Osteocyte (in vitro differentiated cells): ENCODE results near the gene MTCL1. TPM values are rescaled to one million over a fixed set of nuclear protein-coding genes. Genes with fewer than 3 reads are reported as not detected.
A peak's percentile ranks its signal among the peaks of the same experiment; 100 is the strongest.

ENCODE experiments used
- DNase-seq: peaks from one replicate; pipeline ENCODE4 v3.0.0; 2021; ENCODE audit warnings: mixed read lengths; ENCODE audit not compliant: unreplicated experiment; ENCODE audit errors: extremely low spot score
- H3K27ac Mint-ChIP-seq: one replicate; pipeline ENCODE4 v1.8.0; 2021; ENCODE audit warnings: mild to moderate bottlenecking, mixed read lengths; ENCODE audit not compliant: unreplicated experiment
- H3K27me3 Mint-ChIP-seq: one replicate; pipeline ENCODE4 v1.8.0; 2021; ENCODE audit warnings: mixed read lengths; ENCODE audit not compliant: unreplicated experiment
- H3K36me3 Mint-ChIP-seq: one replicate; pipeline ENCODE4 v1.8.0; 2021; ENCODE audit warnings: mixed read lengths; ENCODE audit not compliant: unreplicated experiment
- H3K4me1 Mint-ChIP-seq: one replicate; pipeline ENCODE4 v1.8.0; 2021; ENCODE audit warnings: mixed read lengths; ENCODE audit not compliant: unreplicated experiment
- H3K4me3 Mint-ChIP-seq: one replicate; pipeline ENCODE4 v1.8.0; 2021; ENCODE audit warnings: mild to moderate bottlenecking, moderate library complexity, mixed read lengths; ENCODE audit not compliant: unreplicated experiment
- H3K9me3 Mint-ChIP-seq: one replicate; pipeline ENCODE4 v1.8.0; 2021; ENCODE audit warnings: mixed read lengths; ENCODE audit not compliant: unreplicated experiment
- CTCF ChIP-seq: fragments of 200-600 bp; sonication (generic); IDR thresholded peaks from 2 replicates; pipeline ENCODE4 v1.5.0; 2021; ENCODE audit warnings: antibody characterized with exemption, mild to moderate bottlenecking, moderate library complexity
- total RNA-seq: library from RNA; stranded (reverse); gene quantifications from 2 replicates; pipeline ENCODE4 v1.2.1, GENCODE V29; 2021

Gene MTCL1
- total RNA-seq, 1 donor from 2014 or later, result 56.9 TPM

GRCh38 chr18:8803063-8803795, 97.9 kb downstream of the MTCL1 start:
- peak overlapping the region; percentile 95 for H3K27ac Mint-ChIP-seq
- peaks cover 20% of the 10 kb centered on the region for H3K36me3 Mint-ChIP-seq
- H3K9me3 Mint-ChIP-seq, result no peaks in the 10 kb centered on the region
- peaks cover 55% of the 10 kb centered on the region for H3K4me1 Mint-ChIP-seq
- no peak for TF ChIP-seq CTCF
- no peaks in the 10 kb centered on the region for H3K27me3 Mint-ChIP-seq
- no peak overlapping the region for H3K4me3 Mint-ChIP-seq
- peak; percentile 27 for DNase-seq

GRCh38 chr18:8803957-8804356, 98.6 kb downstream of the MTCL1 start:
- H3K4me1 Mint-ChIP-seq, result peaks cover 57% of the 10 kb centered on the region

GRCh38 chr18:8805552-8805951, 100.2 kb downstream of the MTCL1 start:
- Mint-ChIP-seq H3K4me3 (no peak overlapping the region), H3K4me1 (peaks cover 43% of the 10 kb centered on the region), H3K27ac (no peak overlapping the region), H3K36me3 (peaks cover 33% of the 10 kb centered on the region), H3K9me3 (no peaks in the 10 kb centered on the region), H3K27me3 (no peaks in the 10 kb centered on the region)
- peak; percentile 5 for DNase-seq
- no peak for TF ChIP-seq CTCF

More at GRCh38 chr18:8803957-8804356, 98.6 kb downstream of the MTCL1 start:
- H3K36me3 Mint-ChIP-seq, result peaks cover 20% of the 10 kb centered on the region
- H3K9me3 Mint-ChIP-seq, result no peaks in the 10 kb centered on the region
- no peak overlapping the region for H3K4me3 Mint-ChIP-seq
- no peak for TF ChIP-seq CTCF
- DNase-seq, result no peak
- H3K27me3 Mint-ChIP-seq, result no peaks in the 10 kb centered on the region
- H3K27ac Mint-ChIP-seq, result no peak overlapping the region

GRCh38 chr18:8806100-8806797, 100.9 kb downstream of the MTCL1 start:
- no peak overlapping the region for H3K27ac Mint-ChIP-seq
- no peak for TF ChIP-seq CTCF
- no peaks in the 10 kb centered on the region for H3K27me3 Mint-ChIP-seq
- peaks cover 38% of the 10 kb centered on the region for H3K36me3 Mint-ChIP-seq
- DNase-seq, result no peak
- H3K4me1 Mint-ChIP-seq, result peaks cover 36% of the 10 kb centered on the region
- H3K9me3 Mint-ChIP-seq, result no peaks in the 10 kb centered on the region
- H3K4me3 Mint-ChIP-seq, result no peak overlapping the region

GRCh38 chr18:8806798-8807487, 101.6 kb downstream of the MTCL1 start:
- H3K27ac Mint-ChIP-seq, result peak overlapping the region; percentile 15
- peaks cover 34% of the 10 kb centered on the region for H3K36me3 Mint-ChIP-seq
- no peaks in the 10 kb centered on the region for H3K9me3 Mint-ChIP-seq
- no peaks in the 10 kb centered on the region for H3K27me3 Mint-ChIP-seq
- no peak overlapping the region for H3K4me3 Mint-ChIP-seq
- DNase-seq, result no peak
- H3K4me1 Mint-ChIP-seq, result peaks cover 29% of the 10 kb centered on the region
- TF ChIP-seq CTCF, result no peak
